Calu3 (cell line): Measurements from ENCODE around the gene BRCA2. TPM values are rescaled to one million over a fixed set of nuclear protein-coding genes. Genes with fewer than 3 reads are reported as not detected.

ENCODE experiments used
- BruUV-seq: library from RNA; stranded (reverse); fragments of 400-500 nt; replicated peaks from 2 replicates; lab custom pipeline; 2021; lab: Mats Ljungman, UMichigan
- CTCF ChIA-PET: fragments of 300-600 bp; sonication (Branson Sonifier 250); formaldehyde crosslinking; loops from one replicate; lab custom pipeline; 2022; ENCODE audit warnings: antibody characterized with exemption; lab: Charles Lee
- DNase-seq: peaks from one replicate; pipeline ENCODE4 v3.0.0; 2022
- H3K27ac Mint-ChIP-seq: one replicate; pipeline ENCODE4 v1.8.0; 2022; ENCODE audit warnings: mixed read lengths; ENCODE audit not compliant: unreplicated experiment
- H3K27me3 Mint-ChIP-seq: one replicate; pipeline ENCODE4 v1.8.0; 2022; ENCODE audit warnings: mixed read lengths; ENCODE audit not compliant: unreplicated experiment
- H3K36me3 Mint-ChIP-seq: one replicate; pipeline ENCODE4 v1.8.0; 2022; ENCODE audit warnings: mild to moderate bottlenecking, moderate library complexity, mixed read lengths; ENCODE audit not compliant: insufficient read depth, unreplicated experiment
- H3K4me1 Mint-ChIP-seq: one replicate; pipeline ENCODE4 v1.8.0; 2022; ENCODE audit warnings: mild to moderate bottlenecking, low read depth, mixed read lengths; ENCODE audit not compliant: unreplicated experiment
- H3K4me3 Mint-ChIP-seq: one replicate; pipeline ENCODE4 v1.8.0; 2022; ENCODE audit warnings: mild to moderate bottlenecking, low read depth, moderate library complexity, mixed read lengths; ENCODE audit not compliant: unreplicated experiment
- H3K9me3 Mint-ChIP-seq: one replicate; pipeline ENCODE4 v1.8.0; 2022; ENCODE audit warnings: low read depth, mixed read lengths; ENCODE audit not compliant: unreplicated experiment
- CTCF ChIP-seq: fragments of 200-600 bp; IDR thresholded peaks from one replicate; pipeline ENCODE4 v1.8.0; 2022; ENCODE audit warnings: antibody characterized with exemption; ENCODE audit not compliant: unreplicated experiment
- intact Hi-C: fragments of 100-400 bp; cut with micrococcal nuclease; formaldehyde crosslinking; loops from one replicate; pipeline ENCODE4 v1.10.0; 2022; ENCODE audit not compliant: unreplicated experiment
- total RNA-seq: library from RNA; stranded (reverse); gene quantifications from 2 replicates; pipeline ENCODE4 v1.2.3, GENCODE V29; 2022

Gene BRCA2
- total RNA-seq, 1 experiment from 2014 or later: 12.8 TPM

- CTCF ChIA-PET: no interaction called here
These were observed 14.4 kb upstream of the BRCA2 start for GRCh38 chr13:32300920-32301319.

GRCh38 chr13:32302461-32302860, 12.8 kb upstream of the BRCA2 start:
- DNase-seq: no peak
- CTCF ChIA-PET: no interaction called here
- Mint-ChIP-seq H3K27ac (no peak overlapping the region), H3K9me3 (no peaks in the 10 kb centered on the region), H3K4me3 (no peak overlapping the region), H3K36me3 (no peaks in the 10 kb centered on the region), H3K27me3 (no peaks in the 10 kb centered on the region), H3K4me1 (no peaks in the 10 kb centered on the region)
- BruUV-seq: no TSS peak
- intact Hi-C loops: no loop called here
- TF ChIP-seq CTCF: no peak

More at GRCh38 chr13:32300920-32301319, 14.4 kb upstream of the BRCA2 start:
- no peaks in the 10 kb centered on the region for H3K9me3 Mint-ChIP-seq
- no peaks in the 10 kb centered on the region for H3K36me3 Mint-ChIP-seq
- no peak for DNase-seq
- intact Hi-C loops: no loop called here
- TF ChIP-seq CTCF: no peak
- no peak overlapping the region for H3K27ac Mint-ChIP-seq
- BruUV-seq: no TSS peak
- H3K4me1 Mint-ChIP-seq: no peaks in the 10 kb centered on the region
- H3K27me3 Mint-ChIP-seq: no peaks in the 10 kb centered on the region
- no peak overlapping the region for H3K4me3 Mint-ChIP-seq

- H3K27ac Mint-ChIP-seq: no peak overlapping the region
- no peak for TF ChIP-seq CTCF
- intact Hi-C loops: no loop called here
- no peaks in the 10 kb centered on the region for H3K27me3 Mint-ChIP-seq
- H3K36me3 Mint-ChIP-seq: no peaks in the 10 kb centered on the region
- no peaks in the 10 kb centered on the region for H3K9me3 Mint-ChIP-seq
- no peak overlapping the region for H3K4me3 Mint-ChIP-seq
- H3K4me1 Mint-ChIP-seq: no peaks in the 10 kb centered on the region
- DNase-seq: no peak
- CTCF ChIA-PET: no interaction called here
- BruUV-seq: no TSS peak
These were observed 9.7 kb upstream of the BRCA2 start for GRCh38 chr13:32305646-32306045.

- H3K27me3 Mint-ChIP-seq: no peaks in the 10 kb centered on the region
- BruUV-seq: no TSS peak
- peaks cover under 1% of the 10 kb centered on the region for H3K36me3 Mint-ChIP-seq
- H3K4me3 Mint-ChIP-seq: no peak overlapping the region
- H3K27ac Mint-ChIP-seq: no peak overlapping the region
- no peak for TF ChIP-seq CTCF
- CTCF ChIA-PET: no interaction called here
- intact Hi-C loops: loop anchor here (1.0 to 2.0 kb wide), 4 partner anchors 43 to 399 kb away; no protein-coding TSS in a partner anchor
- no peaks in the 10 kb centered on the region for H3K9me3 Mint-ChIP-seq
- no peak for DNase-seq
- no peaks in the 10 kb centered on the region for H3K4me1 Mint-ChIP-seq
These were observed 5.8 kb upstream of the BRCA2 start for GRCh38 chr13:32309312-32310133.
